Measurements from ENCODE around the gene CISTR. TPM values are rescaled to one million over a fixed set of nuclear protein-coding genes. Genes with fewer than 3 reads are reported as not detected.

CISTR gene
- total RNA-seq, 4 donors from 2014 or later = not detected

DNA sequence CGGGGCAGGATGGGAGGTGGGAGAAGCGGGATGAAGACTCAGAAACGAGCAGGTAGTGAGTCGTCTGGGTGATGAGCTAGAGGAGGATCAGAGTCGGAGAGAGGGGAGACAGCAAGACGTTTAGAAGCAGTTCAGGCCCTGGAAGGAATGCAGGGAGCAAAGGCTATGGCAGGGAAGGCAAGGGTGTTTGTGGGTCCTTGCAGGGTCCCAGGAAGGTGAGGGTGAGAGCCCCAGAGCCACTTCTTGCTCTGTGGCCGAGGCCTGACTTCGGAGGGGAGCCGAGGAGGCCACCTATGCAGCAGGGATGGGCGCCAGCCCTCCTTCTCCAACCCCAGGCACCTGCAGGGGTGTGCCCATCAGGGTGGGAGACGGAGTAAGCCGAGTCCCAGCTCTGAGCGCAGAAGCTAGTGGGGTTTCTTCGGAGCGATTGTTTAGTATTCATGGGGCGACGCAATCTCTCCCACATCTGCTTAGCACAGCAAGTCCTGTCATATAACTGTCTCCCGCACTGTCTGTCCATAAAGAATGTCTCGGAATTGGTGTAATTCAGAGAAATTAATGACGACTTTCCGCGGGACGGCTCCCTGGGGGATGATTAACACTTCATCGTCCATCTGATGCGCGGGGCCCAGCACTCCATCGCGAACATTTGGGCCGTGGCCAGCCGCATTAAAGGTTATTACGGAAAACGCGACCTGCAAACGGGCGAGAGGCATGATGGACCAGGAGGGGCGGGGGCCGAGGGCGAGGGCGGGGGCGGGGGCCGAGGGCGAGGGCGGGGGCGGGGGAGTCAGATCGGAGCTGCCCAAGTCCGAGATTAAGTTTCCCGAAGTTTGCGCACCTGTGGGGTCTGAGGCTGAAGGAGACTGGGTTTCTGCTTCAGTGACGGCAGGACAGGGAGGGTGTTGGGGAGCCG, 12.3 kb downstream of the CISTR start:
- TF ChIP-seq, protein P1, sequence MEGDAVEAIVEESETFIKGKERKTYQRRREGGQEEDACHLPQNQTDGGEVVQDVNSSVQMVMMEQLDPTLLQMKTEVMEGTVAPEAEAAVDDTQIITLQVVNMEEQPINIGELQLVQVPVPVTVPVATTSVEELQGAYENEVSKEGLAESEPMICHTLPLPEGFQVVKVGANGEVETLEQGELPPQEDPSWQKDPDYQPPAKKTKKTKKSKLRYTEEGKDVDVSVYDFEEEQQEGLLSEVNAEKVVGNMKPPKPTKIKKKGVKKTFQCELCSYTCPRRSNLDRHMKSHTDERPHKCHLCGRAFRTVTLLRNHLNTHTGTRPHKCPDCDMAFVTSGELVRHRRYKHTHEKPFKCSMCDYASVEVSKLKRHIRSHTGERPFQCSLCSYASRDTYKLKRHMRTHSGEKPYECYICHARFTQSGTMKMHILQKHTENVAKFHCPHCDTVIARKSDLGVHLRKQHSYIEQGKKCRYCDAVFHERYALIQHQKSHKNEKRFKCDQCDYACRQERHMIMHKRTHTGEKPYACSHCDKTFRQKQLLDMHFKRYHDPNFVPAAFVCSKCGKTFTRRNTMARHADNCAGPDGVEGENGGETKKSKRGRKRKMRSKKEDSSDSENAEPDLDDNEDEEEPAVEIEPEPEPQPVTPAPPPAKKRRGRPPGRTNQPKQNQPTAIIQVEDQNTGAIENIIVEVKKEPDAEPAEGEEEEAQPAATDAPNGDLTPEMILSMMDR (IDR thresholded peaks at IDR 0.05; ENCODE audit: low read depth) = no peak

DNA sequence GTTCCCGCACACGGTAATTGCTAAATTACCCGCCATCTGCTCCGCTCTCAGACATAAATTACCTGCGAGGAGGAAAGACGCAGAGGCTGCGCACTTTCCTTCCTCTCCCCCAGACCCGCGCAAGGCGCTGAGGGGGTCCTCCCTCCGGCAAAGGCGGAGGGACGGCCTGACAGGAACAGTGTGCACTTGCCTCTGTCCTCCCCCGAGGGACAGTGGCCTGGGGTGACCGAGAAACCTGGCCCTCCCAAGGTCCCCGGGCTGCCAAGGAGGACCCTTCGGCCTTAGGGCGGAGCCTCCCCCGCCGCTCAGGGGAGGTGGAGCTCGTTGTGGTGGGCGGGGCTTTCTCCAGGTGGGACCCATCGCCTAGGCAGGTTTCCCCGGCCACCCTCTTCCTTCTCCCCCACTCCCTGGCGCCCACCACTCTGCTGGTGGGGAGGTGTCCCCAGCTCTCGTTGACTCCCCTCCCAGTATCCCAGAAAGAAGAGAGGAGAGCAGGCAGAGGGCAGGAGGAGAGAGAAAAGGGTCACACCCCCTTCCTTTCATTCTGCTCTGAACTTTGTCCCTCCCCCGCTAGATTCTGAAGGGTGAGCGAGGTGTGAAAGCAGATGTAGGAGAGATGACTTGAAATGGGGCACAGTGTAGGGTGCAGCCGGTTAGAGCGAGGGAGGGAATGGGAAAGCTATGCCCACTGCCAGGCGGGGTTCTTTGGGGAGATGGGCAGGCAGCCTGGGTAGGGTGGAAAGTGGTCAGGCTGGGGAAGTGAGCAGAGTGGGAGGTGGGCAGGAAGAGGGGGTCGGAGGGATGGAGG, 13.2 kb downstream of the CISTR start:
- TF ChIP-seq, protein P1 (IDR thresholded peaks at IDR 0.05; ENCODE audit: low read depth) = no peak

DNA sequence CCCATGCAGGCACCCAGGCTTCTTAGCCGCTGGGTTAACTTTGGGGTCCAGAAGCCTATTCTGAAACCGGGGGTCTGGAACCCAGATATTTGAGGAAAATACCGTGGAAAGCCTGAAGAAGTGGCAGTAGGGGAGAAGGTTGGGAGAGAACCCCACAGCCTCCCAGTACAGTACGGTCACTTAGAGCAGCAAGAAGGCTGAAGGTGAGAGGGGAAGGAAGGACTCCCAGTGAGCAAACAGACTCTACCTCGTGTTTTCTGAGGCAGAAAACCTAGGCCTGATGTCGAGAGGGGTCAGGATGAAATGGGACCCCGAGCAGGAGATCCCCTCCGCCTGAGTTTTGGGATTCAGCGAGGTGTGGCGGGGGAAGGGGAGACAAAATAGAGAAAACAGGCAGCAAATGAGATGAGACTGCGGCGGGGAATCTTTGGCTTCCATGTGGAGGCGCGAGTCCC, 13.8 kb downstream of the CISTR start:
- TF ChIP-seq, protein P1 (IDR thresholded peaks at IDR 0.05; ENCODE audit: low read depth) = no peak

DNA sequence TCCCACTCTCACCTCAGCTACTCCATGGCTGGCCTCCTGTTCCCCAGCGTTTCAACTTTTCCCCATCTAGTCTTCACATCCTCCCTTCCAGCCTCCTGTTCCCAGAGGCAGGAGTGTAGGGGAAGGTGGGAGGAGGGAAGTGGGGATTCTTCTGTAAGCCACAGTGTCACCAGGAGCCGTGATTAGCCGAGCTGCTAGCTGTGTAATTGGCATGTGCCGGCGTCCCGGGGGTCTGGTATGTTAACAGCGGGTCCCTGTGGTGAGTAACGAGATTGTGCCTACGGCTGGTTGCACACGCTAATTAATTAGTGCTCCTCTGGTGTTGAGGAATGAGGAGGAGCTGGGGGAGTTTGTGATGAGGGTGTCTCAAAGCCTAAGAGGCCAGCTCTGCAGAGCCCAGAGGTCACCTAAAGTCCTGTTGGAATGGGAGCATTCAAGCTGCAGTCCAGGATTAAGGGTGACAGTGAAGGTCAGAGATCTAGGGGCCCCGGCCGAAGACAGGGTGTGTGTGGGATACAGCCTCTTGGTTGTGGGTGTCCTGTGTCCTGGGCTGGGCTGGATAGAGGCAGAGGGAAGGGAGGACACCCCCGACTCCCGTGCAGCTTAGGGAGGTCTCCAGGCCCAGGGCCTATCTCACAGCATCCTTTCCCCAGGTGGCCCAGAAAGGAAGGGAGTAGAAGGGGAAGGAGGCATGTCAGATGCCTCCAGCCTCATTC, 14.5 kb downstream of the CISTR start:
- TF ChIP-seq, protein P1 (IDR thresholded peaks at IDR 0.05; ENCODE audit: low read depth) = no peak

DNA sequence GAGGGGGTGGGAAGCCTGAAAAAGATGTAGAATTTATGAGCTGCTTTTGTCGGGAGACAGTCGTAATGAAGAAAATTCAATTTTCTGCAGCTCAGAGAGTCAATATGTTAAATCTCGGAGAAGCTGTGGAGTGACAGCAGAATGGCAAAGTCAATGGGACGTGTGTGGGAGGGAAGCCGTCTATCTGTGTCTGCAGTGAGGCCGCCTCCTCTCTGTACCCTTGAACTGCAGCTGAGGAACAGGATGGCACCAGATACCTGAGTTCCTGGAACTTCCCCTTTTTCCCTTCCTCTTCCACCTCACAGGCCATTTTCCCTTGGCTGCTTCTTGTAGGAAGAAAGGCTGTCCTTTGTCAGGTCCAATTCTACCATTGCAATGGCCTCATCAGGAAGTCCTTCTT, 15.2 kb downstream of the CISTR start:
- TF ChIP-seq, protein P1 (IDR thresholded peaks at IDR 0.05; ENCODE audit: low read depth) = no peak

DNA sequence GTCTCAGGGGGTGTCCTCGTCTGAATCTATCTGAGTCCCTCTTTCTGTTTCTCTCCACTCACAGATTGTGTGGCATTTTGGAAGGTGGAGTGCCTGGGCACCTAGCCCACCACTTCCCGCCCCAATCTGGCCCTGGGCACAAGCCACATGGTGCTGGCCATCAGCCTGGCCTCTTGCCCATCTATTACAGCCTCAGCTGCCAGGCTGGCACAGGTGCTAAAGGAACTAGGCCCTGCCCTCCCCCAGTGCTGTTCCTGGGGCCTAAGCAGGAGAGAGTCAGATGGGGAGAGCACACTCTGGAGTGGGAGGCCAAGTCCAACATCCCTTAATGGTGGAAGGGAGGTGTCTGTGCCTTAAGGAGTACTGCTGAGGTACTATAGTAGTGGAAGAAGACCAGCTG, 16.2 kb downstream of the CISTR start:
- TF ChIP-seq, protein P1 (IDR thresholded peaks at IDR 0.05; ENCODE audit: low read depth) = no peak

Data from subcutaneous adipose tissue (tissue), 4 donors.